Measurements from ENCODE around the gene R3HDM2. TPM values are rescaled to one million over a fixed set of nuclear protein-coding genes. Genes with fewer than 3 reads are reported as not detected.

R3HDM2 gene
- total RNA-seq, 4 donors from 2014 or later: 24.2 to 47.3 (median 26.7) TPM

DNA sequence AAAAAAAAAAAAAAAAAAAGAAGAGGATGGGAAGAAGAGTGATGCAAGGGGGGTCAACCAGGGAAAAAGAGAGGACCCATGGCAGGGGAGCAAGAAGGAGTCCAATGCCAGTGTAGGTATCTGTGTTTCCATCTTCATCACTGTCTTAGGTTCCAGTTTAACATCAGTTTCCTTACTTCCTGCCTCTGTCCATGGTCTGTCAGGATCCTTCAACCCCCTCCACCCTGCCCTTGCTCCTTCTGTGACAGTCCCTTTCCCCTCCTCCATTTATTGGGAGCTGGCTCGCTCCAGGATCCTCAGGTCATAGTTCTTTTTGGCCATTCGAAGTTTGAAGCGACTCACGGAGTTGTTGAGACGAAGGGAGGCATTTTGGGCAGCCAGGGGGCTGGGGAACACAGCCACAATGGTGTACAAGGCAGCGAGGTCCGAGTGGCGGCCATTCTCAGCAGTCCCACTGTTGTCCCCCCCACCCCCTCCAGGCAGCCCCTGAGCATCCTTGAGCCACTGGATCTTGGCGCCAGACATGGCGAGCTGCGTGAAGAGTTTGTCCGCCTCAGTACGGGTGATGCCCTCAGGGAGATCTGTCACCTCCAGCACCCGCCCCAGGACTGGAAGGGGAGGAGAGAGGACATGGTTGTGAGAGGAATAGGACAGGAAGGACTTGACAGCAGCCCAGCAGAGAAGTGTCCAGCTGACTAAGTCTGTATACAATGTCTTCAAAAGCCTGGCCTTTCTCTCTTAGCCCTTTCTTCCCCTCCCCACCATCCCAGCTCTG lies 176.2 kb downstream of the R3HDM2 start:
- no peak for ATAC-seq (ENCODE audit: low FRiP score)

DNA sequence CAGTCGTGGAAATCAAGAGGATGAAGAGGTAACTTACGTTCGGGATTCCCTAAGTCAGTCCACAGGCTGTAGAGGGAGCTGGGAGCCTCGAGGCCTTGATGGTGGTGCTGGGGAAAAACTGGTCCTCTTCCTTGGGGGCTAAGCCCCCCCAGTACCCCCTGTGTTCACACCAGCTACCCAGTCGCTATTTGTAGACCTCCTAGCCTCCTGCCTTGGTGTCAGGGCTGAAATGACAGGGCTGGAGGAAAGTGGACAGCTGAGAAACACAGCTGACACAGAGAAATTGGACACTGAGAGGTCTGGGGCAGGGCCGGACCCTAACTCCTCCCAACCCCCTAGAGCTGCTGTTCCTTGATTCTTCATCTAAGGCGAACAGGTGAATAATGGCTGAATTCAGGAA lies 179.9 kb downstream of the R3HDM2 start, which contains the start of gene STAC3:
STAC3 (minus strand) TSS at position 232 of the 400 bp plus-strand sequence. CDS start 1,551 bp downstream, outside the sequence.
- no peak for DNase-seq (ENCODE audit: low spot score)
- ATAC-seq (ENCODE audit: low FRiP score): no peak
- TF ChIP-seq, protein P1, sequence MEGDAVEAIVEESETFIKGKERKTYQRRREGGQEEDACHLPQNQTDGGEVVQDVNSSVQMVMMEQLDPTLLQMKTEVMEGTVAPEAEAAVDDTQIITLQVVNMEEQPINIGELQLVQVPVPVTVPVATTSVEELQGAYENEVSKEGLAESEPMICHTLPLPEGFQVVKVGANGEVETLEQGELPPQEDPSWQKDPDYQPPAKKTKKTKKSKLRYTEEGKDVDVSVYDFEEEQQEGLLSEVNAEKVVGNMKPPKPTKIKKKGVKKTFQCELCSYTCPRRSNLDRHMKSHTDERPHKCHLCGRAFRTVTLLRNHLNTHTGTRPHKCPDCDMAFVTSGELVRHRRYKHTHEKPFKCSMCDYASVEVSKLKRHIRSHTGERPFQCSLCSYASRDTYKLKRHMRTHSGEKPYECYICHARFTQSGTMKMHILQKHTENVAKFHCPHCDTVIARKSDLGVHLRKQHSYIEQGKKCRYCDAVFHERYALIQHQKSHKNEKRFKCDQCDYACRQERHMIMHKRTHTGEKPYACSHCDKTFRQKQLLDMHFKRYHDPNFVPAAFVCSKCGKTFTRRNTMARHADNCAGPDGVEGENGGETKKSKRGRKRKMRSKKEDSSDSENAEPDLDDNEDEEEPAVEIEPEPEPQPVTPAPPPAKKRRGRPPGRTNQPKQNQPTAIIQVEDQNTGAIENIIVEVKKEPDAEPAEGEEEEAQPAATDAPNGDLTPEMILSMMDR (IDR thresholded peaks at IDR 0.05): no peak

More for the DNA sequence above, 176.2 kb downstream of the R3HDM2 start:
- no peak for DNase-seq (ENCODE audit: low spot score)
- TF ChIP-seq, protein P1 (IDR thresholded peaks at IDR 0.05): no peak

DNA sequence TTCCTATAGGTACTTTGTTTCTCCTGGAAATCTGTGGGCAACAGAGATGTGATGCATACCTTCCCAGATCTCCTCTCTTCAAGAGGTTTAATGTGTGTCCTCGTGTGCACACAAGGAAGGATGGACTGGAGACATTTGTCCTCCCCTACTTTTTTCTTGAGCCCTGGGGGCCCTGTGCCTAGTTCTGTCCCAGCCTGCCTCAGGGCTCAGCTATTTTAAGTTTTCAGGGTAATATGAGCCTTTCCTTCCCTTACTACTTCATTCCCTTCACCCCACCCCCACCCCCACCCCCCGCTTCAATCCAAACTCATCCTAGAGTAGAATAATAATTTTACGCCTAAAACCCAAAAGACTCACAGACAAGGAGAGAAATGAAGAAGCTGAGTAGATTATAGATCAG lies 180.3 kb downstream of the R3HDM2 start:
- no peak for ATAC-seq (ENCODE audit: low FRiP score)
- TF ChIP-seq, protein P1 (IDR thresholded peaks at IDR 0.05): no peak

DNA sequence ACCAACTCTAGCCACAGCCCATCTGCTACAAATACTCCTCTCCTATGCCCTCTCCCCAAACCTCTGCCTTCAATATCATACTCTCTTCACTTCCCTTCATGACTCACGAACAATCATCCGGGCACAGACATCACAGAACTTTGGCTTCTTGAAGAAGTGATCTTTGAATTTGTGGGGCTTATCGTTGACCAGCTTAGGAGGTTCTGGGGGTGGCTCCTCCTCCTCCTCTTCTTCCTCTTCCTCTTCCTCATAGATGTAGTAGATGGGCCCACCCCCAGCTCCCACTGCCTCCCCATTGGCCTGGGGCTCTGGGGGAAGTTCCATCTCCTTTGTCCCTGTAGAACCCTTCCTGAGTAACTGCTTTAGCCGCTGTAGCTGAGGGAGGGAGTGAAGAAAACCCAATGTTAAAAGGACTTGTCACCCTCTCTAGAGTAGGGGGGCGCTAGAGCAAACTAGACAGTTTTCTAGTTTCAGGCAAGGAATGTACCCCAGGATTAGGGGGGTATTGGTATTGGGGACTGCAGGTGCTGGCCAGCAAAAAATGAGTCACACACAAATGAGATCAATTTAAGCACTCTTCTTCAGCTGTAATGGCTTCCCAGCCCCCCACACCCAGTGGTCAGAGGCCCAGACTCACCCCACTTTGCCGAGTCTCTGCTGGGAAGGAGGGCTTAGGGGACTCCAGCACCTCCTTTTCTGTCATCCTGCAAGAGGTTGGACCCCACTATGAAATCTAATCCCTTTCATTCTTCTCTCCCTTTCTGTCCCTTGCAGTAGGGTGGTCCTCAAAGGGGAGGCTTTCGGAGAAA lies 181.7 kb downstream of the R3HDM2 start:
- TF ChIP-seq, protein P1 (IDR thresholded peaks at IDR 0.05): no peak
- no peak for ATAC-seq (ENCODE audit: low FRiP score)
- DNase-seq (ENCODE audit: low spot score): no peak

More for the DNA sequence above, 180.3 kb downstream of the R3HDM2 start:
- no peak for DNase-seq (ENCODE audit: low spot score)

DNA sequence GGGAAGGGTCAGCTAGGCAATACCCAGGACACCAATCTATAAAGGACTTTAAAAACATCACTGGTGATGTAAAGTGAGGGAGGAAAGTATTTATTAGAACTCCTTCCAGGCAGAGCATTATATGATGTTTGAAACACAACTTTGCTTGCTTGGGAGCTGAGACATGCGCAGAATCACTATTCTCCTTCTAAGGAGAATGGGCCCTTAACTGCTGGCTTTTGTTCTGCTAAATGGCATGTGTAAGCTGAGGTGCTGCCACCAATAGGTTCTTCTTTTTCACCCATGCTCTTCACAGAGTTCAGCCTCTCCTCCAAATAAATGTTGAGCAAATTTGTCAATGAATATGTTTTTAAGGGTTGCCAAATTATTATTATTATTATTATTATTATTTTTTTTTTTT lies 183.8 kb downstream of the R3HDM2 start:
- ATAC-seq (ENCODE audit: low FRiP score) (no peak), DNase-seq (ENCODE audit: low spot score) (no peak)
- TF ChIP-seq, protein P1 (IDR thresholded peaks at IDR 0.05): no peak

DNA sequence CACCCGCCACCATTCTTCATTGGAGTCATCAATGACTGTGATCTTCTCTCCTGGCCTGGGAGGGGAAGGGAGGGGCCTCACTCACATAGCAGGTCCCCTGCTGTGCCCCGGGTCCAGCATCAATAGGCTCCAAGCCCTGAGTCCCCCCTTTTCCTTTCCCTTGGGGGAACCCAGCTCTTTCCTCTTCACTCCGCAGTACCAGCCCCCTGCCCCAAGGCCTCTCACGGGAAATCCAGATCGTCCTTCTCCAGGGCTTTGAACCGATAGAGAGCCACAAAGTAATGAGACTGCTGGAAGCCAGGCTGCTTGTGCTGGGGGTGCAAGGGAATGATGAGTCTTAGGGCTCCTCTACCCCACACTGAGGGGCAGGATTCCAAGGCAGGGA lies 186.5 kb downstream of the R3HDM2 start:
- DNase-seq (ENCODE audit: low spot score) (no peak), ATAC-seq (ENCODE audit: low FRiP score) (no peak)
- TF ChIP-seq, protein P1 (IDR thresholded peaks at IDR 0.05): no peak
